Measurements from ENCODE around the gene C13orf46.

Gene C13orf46

GRCh38 chr13:113934576-113934975 is 39.3 kb downstream of the C13orf46 start:
- TF ChIP-seq L3MBTL2 (conservative IDR thresholded peaks at IDR 0.05) (no peak), NFRKB (IDR thresholded peaks at IDR 0.05) (no peak), ELF4 (IDR thresholded peaks at IDR 0.05) (no peak), ZNF384 (IDR thresholded peaks at IDR 0.05) (no peak), HDGF (IDR thresholded peaks at IDR 0.05; ENCODE audit: borderline replicate concordance) (no peak), FOXM1 (IDR thresholded peaks at IDR 0.05; ENCODE audit: borderline replicate concordance) (no peak), CTBP1 (IDR thresholded peaks at IDR 0.05; ENCODE audit: borderline replicate concordance) (no peak), BHLHE40 (IDR thresholded peaks at IDR 0.05; ENCODE audit: borderline replicate concordance) (no peak), ARNT (IDR thresholded peaks at IDR 0.05) (no peak), LEF1 (IDR thresholded peaks at IDR 0.05; ENCODE audit: borderline replicate concordance) (no peak), FOXA1 (IDR thresholded peaks at IDR 0.05) (no peak), SP1 (IDR thresholded peaks at IDR 0.05) (no peak), SUZ12 (IDR thresholded peaks at IDR 0.05) (no peak)
- TF ChIP-seq, protein P1, sequence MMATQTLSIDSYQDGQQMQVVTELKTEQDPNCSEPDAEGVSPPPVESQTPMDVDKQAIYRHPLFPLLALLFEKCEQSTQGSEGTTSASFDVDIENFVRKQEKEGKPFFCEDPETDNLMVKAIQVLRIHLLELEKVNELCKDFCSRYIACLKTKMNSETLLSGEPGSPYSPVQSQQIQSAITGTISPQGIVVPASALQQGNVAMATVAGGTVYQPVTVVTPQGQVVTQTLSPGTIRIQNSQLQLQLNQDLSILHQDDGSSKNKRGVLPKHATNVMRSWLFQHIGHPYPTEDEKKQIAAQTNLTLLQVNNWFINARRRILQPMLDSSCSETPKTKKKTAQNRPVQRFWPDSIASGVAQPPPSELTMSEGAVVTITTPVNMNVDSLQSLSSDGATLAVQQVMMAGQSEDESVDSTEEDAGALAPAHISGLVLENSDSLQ (IDR thresholded peaks at IDR 0.05) = no peak
- DNase-seq (ENCODE audit: extremely low spot score) = no peak
- ChIA-PET CTCF (no interaction called here), POLR2A (no interaction called here)

DNA sequence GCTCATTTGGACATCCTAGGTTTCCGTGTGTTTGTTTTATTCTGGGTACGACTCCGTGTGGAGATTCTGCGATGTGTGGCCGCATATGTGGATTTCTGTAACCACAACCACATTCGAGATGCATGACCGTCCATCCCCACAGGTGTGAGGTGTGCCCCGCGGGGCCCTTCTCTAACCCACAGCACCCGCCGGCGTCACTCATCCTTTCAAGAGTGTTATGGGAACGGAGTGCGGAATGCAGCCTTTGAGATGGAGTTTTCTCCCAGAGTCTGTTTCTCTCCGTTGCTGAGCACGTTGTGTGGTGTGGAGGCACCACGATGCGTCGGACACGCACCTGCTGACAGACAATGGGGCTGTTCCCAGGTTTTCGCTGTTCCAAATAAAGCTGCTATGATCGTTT is 40.0 kb downstream of the C13orf46 start:
- ChIA-PET POLR2A (no interaction called here), CTCF (no interaction called here)
- DNase-seq (ENCODE audit: extremely low spot score) = no peak
- TF ChIP-seq SP1 (IDR thresholded peaks at IDR 0.05) (no peak), HDGF (IDR thresholded peaks at IDR 0.05; ENCODE audit: borderline replicate concordance) (no peak), BHLHE40 (IDR thresholded peaks at IDR 0.05; ENCODE audit: borderline replicate concordance) (no peak), ELF4 (IDR thresholded peaks at IDR 0.05) (no peak), ARNT (IDR thresholded peaks at IDR 0.05) (no peak), LEF1 (IDR thresholded peaks at IDR 0.05; ENCODE audit: borderline replicate concordance) (no peak), ZNF384 (IDR thresholded peaks at IDR 0.05) (no peak), FOXA1 (IDR thresholded peaks at IDR 0.05) (no peak), TARDBP (IDR thresholded peaks at IDR 0.05) (no peak), L3MBTL2 (conservative IDR thresholded peaks at IDR 0.05) (no peak), FOXK2 (IDR thresholded peaks at IDR 0.05) (no peak)
- TF ChIP-seq, protein P1 (IDR thresholded peaks at IDR 0.05) = no peak

- ChIA-PET POLR2A (interaction anchor here (0.7 kb wide), 1 partner anchor 9 kb away, joined by 3 read pairs; no protein-coding TSS in a partner anchor), CTCF (no interaction called here)
- no peak for TF ChIP-seq SUZ12 (IDR thresholded peaks at IDR 0.05)
- TF ChIP-seq BHLHE40 (IDR thresholded peaks at IDR 0.05; ENCODE audit: borderline replicate concordance) = no peak
- TF ChIP-seq CTBP1 (IDR thresholded peaks at IDR 0.05; ENCODE audit: borderline replicate concordance) = no peak
- TF ChIP-seq ZNF384 (IDR thresholded peaks at IDR 0.05) = no peak
- TF ChIP-seq, protein P1 (IDR thresholded peaks at IDR 0.05) = no peak
- no peak for TF ChIP-seq NFRKB (IDR thresholded peaks at IDR 0.05)
- TF ChIP-seq ARNT (IDR thresholded peaks at IDR 0.05) = no peak
- no peak for TF ChIP-seq FOXM1 (IDR thresholded peaks at IDR 0.05; ENCODE audit: borderline replicate concordance)
- TF ChIP-seq L3MBTL2 (conservative IDR thresholded peaks at IDR 0.05) = no peak
- TF ChIP-seq ELF4 (IDR thresholded peaks at IDR 0.05) = no peak
- TF ChIP-seq TARDBP (IDR thresholded peaks at IDR 0.05) = no peak
- TF ChIP-seq FOXK2 (IDR thresholded peaks at IDR 0.05) = no peak
- no peak for TF ChIP-seq FOXA1 (IDR thresholded peaks at IDR 0.05)
- DNase-seq (ENCODE audit: extremely low spot score) = no peak
Measured at GRCh38 chr13:113931841-113932459, 41.9 kb downstream of the C13orf46 start.

DNA sequence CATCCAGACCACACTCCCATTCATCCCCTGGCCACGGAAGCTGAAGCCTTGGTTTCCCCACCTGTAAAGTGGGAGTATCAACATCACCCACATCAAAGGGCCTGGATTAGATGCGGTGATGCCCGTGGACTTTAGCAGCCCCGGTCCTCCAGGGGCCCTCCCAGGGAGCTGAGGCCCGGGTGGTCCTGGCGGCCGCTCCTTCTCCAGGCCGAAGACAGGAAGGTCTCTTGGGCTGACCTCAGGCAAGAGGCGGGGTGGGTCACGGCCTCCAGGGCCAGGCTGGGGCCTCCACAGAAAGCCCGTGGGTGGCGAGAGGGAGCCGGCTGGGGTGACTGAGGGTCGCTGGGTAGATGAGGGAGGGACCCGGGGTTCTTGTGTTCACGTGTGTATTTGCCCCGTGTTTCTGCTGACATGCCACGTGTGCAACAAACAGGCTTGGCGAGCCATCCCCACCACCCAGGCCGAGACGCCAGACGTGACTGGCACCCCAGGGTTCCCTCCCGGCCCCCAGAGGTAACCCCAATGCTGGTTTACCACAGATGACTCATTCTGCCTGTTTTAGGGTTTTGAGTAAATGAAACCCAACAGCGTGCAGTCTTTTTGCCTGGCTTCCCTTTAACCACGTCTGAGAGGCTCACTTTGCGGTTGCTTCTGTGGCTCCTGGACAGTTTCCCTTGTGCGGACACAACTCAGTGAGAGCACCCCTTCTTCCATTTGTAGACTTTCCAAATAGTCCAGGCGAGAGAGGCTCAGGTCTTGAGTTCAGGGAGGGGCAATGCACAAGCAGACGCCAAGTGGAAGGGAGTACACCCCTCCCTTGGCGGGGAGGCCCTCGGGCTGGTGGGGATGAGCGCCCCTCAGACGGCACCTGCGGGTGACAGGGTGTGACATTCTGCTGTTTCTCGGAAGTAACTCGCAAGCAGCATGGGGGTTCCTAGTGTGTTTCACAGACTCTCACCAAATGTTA is 42.9 kb downstream of the C13orf46 start:
- TF ChIP-seq FOXK2 (IDR thresholded peaks at IDR 0.05) = no peak
- no peak for TF ChIP-seq FOXM1 (IDR thresholded peaks at IDR 0.05; ENCODE audit: borderline replicate concordance)
- no peak for TF ChIP-seq FOXA1 (IDR thresholded peaks at IDR 0.05)
- no peak for TF ChIP-seq BHLHE40 (IDR thresholded peaks at IDR 0.05; ENCODE audit: borderline replicate concordance)
- TF ChIP-seq ARNT (IDR thresholded peaks at IDR 0.05) = no peak
- TF ChIP-seq LEF1 (IDR thresholded peaks at IDR 0.05; ENCODE audit: borderline replicate concordance) = no peak
- TF ChIP-seq HDGF (IDR thresholded peaks at IDR 0.05; ENCODE audit: borderline replicate concordance) = no peak
- no peak for TF ChIP-seq NFRKB (IDR thresholded peaks at IDR 0.05)
- no peak for TF ChIP-seq ELF4 (IDR thresholded peaks at IDR 0.05)
- no peak for TF ChIP-seq SUZ12 (IDR thresholded peaks at IDR 0.05)
- no peak for TF ChIP-seq TARDBP (IDR thresholded peaks at IDR 0.05)
- TF ChIP-seq, protein P1 (IDR thresholded peaks at IDR 0.05) = no peak
- no peak for TF ChIP-seq CTBP1 (IDR thresholded peaks at IDR 0.05; ENCODE audit: borderline replicate concordance)
- no peak for TF ChIP-seq SP1 (IDR thresholded peaks at IDR 0.05)
- TF ChIP-seq ZNF384 (IDR thresholded peaks at IDR 0.05) = no peak
- no peak for TF ChIP-seq L3MBTL2 (conservative IDR thresholded peaks at IDR 0.05)
- CTCF ChIA-PET = no interaction called here
- DNase-seq (ENCODE audit: extremely low spot score) = no peak
- POLR2A ChIA-PET = no interaction called here

Measured in HEK293T (cell line).